RWPE2 (cell line): Measurements from ENCODE around the gene THSD4.

Experiments
- ATAC-seq: fragments of 200-7000 bp; cut with Tn5 transposase; 3 replicates; pipeline ENCODE4 v1.9.1; 2021; ENCODE audit warnings: low read depth
- DNase-seq: peaks from one replicate; pipeline ENCODE4 v3.0.0-alpha.2; 2020; ENCODE audit warnings: low spot score
- H3K27ac ChIP-seq: fragments of 450-650 bp; 2 replicates; pipeline ENCODE4 v1.5.1; 2017; ENCODE audit warnings: mild to moderate bottlenecking; ENCODE audit not compliant: poor library complexity, severe bottlenecking
- H3K27me3 ChIP-seq: fragments of 250-450 bp; sonication (Bioruptor Pico); 2 replicates; pipeline ENCODE4 v1.5.1; 2021; ENCODE audit warnings: mild to moderate bottlenecking, moderate library complexity; ENCODE audit not compliant: insufficient read depth, poor library complexity, severe bottlenecking
- H3K36me3 ChIP-seq: fragments of 250-450 bp; sonication (Bioruptor Pico); 2 replicates; pipeline ENCODE4 v1.5.1; 2020; ENCODE audit warnings: low read depth, mild to moderate bottlenecking, moderate library complexity
- H3K4me1 ChIP-seq: fragments of 250-450 bp; sonication (Bioruptor Pico); 2 replicates; pipeline ENCODE4 v1.5.1; 2021; ENCODE audit warnings: mild to moderate bottlenecking, moderate library complexity; ENCODE audit not compliant: insufficient read depth, poor library complexity, severe bottlenecking
- H3K4me3 ChIP-seq: fragments of 250-450 bp; sonication (Bioruptor Pico); 2 replicates; pipeline ENCODE4 v1.5.1; 2021; ENCODE audit warnings: mild to moderate bottlenecking, moderate library complexity; ENCODE audit not compliant: severe bottlenecking
- H3K9me3 ChIP-seq: fragments of 250-450 bp; sonication (Bioruptor Pico); 2 replicates; pipeline ENCODE4 v1.5.1; 2021; ENCODE audit warnings: mild to moderate bottlenecking, moderate library complexity; ENCODE audit not compliant: severe bottlenecking
- TF ChIP-seq, protein P1 (sequence below): fragments of 450-650 bp; IDR thresholded peaks from one replicate; pipeline ENCODE4 v1.5.1; 2017; ENCODE audit warnings: mild to moderate bottlenecking, moderate library complexity; ENCODE audit not compliant: poor library complexity, severe bottlenecking

Gene THSD4

DNA sequence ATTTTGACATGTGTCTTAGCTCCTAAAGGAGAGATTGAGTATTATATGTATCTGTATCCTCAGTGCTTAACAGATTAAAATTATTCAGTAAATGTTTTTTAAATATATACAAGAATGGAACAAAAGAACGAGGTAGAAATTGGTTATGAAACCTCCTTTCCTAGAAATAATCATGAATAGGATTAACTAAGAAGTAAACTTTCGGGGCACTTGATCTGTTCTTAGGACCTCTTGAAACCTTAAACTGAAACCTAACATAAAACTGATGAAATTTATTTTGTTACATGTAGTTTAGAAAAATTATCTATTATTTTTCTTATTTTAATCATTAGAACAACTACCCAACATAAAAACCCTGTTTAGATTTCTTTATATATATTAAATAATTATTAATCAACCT lies 311.5 kb downstream of the THSD4 start:
- no peaks in the 10 kb centered on the region for H3K9me3 ChIP-seq
- TF ChIP-seq, protein P1, sequence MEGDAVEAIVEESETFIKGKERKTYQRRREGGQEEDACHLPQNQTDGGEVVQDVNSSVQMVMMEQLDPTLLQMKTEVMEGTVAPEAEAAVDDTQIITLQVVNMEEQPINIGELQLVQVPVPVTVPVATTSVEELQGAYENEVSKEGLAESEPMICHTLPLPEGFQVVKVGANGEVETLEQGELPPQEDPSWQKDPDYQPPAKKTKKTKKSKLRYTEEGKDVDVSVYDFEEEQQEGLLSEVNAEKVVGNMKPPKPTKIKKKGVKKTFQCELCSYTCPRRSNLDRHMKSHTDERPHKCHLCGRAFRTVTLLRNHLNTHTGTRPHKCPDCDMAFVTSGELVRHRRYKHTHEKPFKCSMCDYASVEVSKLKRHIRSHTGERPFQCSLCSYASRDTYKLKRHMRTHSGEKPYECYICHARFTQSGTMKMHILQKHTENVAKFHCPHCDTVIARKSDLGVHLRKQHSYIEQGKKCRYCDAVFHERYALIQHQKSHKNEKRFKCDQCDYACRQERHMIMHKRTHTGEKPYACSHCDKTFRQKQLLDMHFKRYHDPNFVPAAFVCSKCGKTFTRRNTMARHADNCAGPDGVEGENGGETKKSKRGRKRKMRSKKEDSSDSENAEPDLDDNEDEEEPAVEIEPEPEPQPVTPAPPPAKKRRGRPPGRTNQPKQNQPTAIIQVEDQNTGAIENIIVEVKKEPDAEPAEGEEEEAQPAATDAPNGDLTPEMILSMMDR = no peak
- H3K4me1 ChIP-seq = peaks cover 4% of the 10 kb centered on the region
- DNase-seq (no peak), ATAC-seq (no peak)
- H3K27me3 ChIP-seq = no peaks in the 10 kb centered on the region
- H3K36me3 ChIP-seq = peaks cover 4% of the 10 kb centered on the region; the same call in 1 of the 2 replicates
- H3K4me3 ChIP-seq = no peak overlapping the region
- H3K27ac ChIP-seq = no peak overlapping the region

DNA sequence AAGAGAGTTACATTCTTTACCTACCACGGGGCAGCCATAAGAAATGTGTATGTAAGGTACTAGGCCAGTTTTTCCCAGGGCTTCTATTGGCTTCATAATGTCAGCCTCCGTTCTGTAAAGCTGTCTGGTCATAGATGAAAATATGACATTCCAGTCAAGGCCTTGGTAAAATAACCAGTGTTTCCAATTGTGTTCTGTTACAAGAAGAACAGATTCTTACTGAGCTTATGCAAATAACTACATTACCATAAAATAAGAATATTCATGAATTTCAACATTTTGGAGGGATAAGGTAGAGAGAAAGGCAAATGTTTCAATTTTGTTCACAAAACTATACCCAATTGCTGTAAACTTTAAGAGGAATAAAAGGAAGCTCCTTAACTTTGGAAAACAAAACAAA lies 315.5 kb downstream of the THSD4 start:
- peaks cover 15% of the 10 kb centered on the region for H3K4me1 ChIP-seq
- ATAC-seq (no peak), DNase-seq (no peak)
- H3K27ac ChIP-seq = peak overlapping the region; percentile 11
- H3K36me3 ChIP-seq = peaks cover 6% of the 10 kb centered on the region
- TF ChIP-seq, protein P1 = no peak
- H3K4me3 ChIP-seq = no peak overlapping the region
- no peaks in the 10 kb centered on the region for H3K9me3 ChIP-seq
- no peaks in the 10 kb centered on the region for H3K27me3 ChIP-seq

DNA sequence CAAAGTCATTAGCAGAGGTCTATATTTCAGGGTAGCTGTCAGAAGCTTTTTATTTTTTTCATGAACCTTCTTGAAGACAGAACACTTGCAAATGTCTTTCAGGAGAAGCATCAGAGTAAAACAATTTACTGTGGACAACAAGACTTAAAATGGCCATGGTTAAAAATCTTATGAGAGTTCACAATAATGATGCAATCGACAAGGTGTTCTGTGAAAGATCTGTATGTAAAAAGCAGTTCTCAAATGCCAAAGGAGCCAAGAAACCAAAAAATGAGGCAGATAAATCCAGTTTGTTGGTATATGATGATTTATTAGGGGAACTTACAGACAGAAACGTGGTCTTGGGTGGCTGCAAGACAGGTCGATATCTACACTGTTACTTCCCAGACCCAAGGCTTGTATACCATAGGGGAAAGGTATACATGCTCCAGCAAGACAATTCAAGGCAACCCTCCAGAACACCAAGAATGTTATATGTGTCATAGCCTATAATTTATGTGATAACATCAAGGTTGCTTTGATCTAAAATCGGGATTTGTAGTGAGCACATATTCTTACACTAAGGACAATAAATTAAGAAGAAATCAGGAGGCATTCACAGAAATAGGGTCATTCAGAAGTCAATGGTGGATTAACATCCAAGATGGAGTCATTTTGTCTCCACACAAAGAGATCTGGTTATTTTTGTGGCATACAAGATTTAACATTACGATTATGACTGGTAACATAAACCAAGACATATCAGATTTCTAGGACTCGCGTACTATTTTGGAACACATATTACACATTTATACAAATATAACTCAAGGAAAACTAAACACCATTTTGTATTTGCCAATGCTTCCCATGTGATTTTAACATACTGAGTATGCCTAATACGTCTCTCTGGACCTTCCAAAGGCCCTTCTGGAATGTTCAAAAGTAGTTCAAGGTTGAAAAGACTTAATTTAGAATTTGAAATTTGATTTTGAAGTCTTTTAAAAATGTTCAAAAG lies 316.4 kb downstream of the THSD4 start:
- no peak for ATAC-seq
- Histone ChIP-seq H3K36me3 (peaks cover 6% of the 10 kb centered on the region), H3K27me3 (no peaks in the 10 kb centered on the region), H3K27ac (peak overlapping the region; percentile 88), H3K9me3 (no peaks in the 10 kb centered on the region), H3K4me3 (no peak overlapping the region), H3K4me1 (peaks cover 15% of the 10 kb centered on the region)
- DNase-seq = no peak
- TF ChIP-seq, protein P1 = no peak

DNA sequence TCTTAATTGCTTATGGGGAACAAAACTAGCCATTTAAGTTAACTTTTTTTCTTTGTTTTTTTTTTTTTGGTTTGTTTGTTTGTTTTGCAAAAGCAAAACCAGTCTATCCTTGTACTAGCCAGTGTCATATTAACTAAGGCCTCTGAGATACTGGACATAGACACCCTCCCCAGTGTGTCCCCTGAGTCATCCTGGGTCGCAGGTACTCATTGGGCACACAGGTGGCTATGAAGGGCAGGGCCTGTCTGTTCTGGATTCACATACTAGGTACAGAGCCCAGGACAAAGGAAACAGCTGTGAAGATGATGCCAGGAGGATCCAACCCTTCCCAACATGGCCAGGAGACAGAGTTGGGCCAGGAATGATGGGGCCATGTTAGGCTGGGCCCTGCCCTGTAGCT lies 318.1 kb downstream of the THSD4 start:
- TF ChIP-seq, protein P1 = no peak
- ATAC-seq (no peak; the same call in 2 of the 3 replicates), DNase-seq (no peak)
- peaks cover 26% of the 10 kb centered on the region for H3K4me1 ChIP-seq
- H3K36me3 ChIP-seq = peaks cover 15% of the 10 kb centered on the region
- no peaks in the 10 kb centered on the region for H3K27me3 ChIP-seq
- no peak overlapping the region for H3K4me3 ChIP-seq
- no peaks in the 10 kb centered on the region for H3K9me3 ChIP-seq
- H3K27ac ChIP-seq = peak overlapping the region; percentile 88

DNA sequence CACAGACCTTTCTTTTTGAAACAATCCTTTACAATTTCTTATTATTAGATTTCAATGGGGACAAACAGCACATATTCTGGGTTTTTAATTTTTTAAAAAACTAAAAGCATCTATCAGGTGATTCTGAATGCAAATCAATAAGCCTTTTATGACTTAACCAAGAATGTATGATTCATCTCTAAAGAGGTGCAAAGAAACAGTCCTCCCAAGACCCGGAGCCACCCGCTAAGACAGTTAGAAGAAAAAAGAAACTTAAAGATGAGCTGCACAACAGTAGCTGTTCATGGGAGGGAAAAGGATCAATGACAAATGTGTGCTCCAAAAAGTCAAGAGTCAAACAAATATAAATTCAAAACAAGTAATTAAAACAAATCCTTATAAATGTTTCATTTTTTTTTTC lies 319.5 kb downstream of the THSD4 start:
- Histone ChIP-seq H3K9me3 (no peaks in the 10 kb centered on the region), H3K4me3 (no peak overlapping the region), H3K27ac (peak overlapping the region; percentile 88), H3K27me3 (no peaks in the 10 kb centered on the region), H3K4me1 (peaks cover 36% of the 10 kb centered on the region), H3K36me3 (peaks cover 26% of the 10 kb centered on the region)
- TF ChIP-seq, protein P1 = no peak
- ATAC-seq (peak; percentile 13; the same call in 1 of the 3 replicates), DNase-seq (no peak)
